DND-41 (cell line): ENCODE results near the gene ANO2.

Experiments used
- CTCF ChIP-seq: IDR thresholded peaks from 2 replicates; pipeline ENCODE4 v1.5.1; 2012; ENCODE audit warnings: borderline replicate concordance, low read length, moderate library complexity, mild to moderate bottlenecking; ENCODE audit not compliant: poor library complexity, severe bottlenecking; ENCODE audit errors: extremely low read depth
- EZH2 ChIP-seq: IDR thresholded peaks from 3 replicates; pipeline ENCODE4 v1.6.1; 2012; ENCODE audit warnings: borderline replicate concordance, low read depth, mild to moderate bottlenecking, moderate library complexity, low read length, inconsistent platforms; ENCODE audit not compliant: severe bottlenecking

GRCh38 chr12:5589054-5589453 lies 356.0 kb downstream of the ANO2 start:
- TF ChIP-seq EZH2 (no peak), CTCF (no peak)
